Retinal pigment epithelial cell (primary cell): ENCODE results near the gene CDC26.

Experiments used
- DNase-seq: peaks from one replicate; pipeline ENCODE4 v3.0.0-alpha.2; 2010; ENCODE audit warnings: low read depth
- H3K4me3 ChIP-seq: 2 replicates; pipeline ENCODE4 v1.5.1; 2011; ENCODE audit warnings: mild to moderate bottlenecking, low read length, control low read depth, moderate library complexity
- CTCF ChIP-seq: conservative IDR thresholded peaks from 2 replicates; pipeline ENCODE4 v1.5.1; 2011; ENCODE audit warnings: low read depth, low read length, control low read depth, inconsistent platforms

CDC26 gene

GRCh38 chr9:113267911-113268566 lies 7.3 kb downstream of the CDC26 start:
- DNase-seq = no peak
- no peak for TF ChIP-seq CTCF
- no peak overlapping the region for H3K4me3 ChIP-seq

- TF ChIP-seq CTCF = no peak
- H3K4me3 ChIP-seq = no peak overlapping the region
- no peak for DNase-seq
These were observed 9.2 kb downstream of the CDC26 start for GRCh38 chr9:113266174-113266573.

- TF ChIP-seq CTCF = no peak
- DNase-seq = no peak
- no peak overlapping the region for H3K4me3 ChIP-seq
These were observed 13.3 kb downstream of the CDC26 start for GRCh38 chr9:113261917-113262671.

GRCh38 chr9:113258282-113258681 lies 17.1 kb downstream of the CDC26 start:
- TF ChIP-seq CTCF = no peak

GRCh38 chr9:113257863-113258262 lies 17.5 kb downstream of the CDC26 start:
- H3K4me3 ChIP-seq = no peak overlapping the region
- no peak for DNase-seq
- no peak for TF ChIP-seq CTCF

More at GRCh38 chr9:113258282-113258681, 17.1 kb downstream of the CDC26 start:
- no peak for DNase-seq
- H3K4me3 ChIP-seq = no peak overlapping the region

- no peak for DNase-seq
- no peak overlapping the region for H3K4me3 ChIP-seq
- no peak for TF ChIP-seq CTCF
These were observed 19.9 kb downstream of the CDC26 start for GRCh38 chr9:113255438-113255837.

GRCh38 chr9:113254991-113255390 lies 20.4 kb downstream of the CDC26 start:
- DNase-seq = no peak
- no peak for TF ChIP-seq CTCF
- no peak overlapping the region for H3K4me3 ChIP-seq
